Activated T-helper 2 cell treated with anti-CD3 and anti-CD28 coated beads, Interferon-gamma antibody, Interleukin-2, Interleukin-4, amounts not matched to agents 10 μg/mL and 5 μg/mL and 100 μg/mL, durations not matched to agents 14 hours and 24 hours and 36 hours (primary cell): ENCODE measurements around the gene KCTD16. TPM values are rescaled to one million over a fixed set of nuclear protein-coding genes. Genes with fewer than 3 reads are reported as not detected.

ENCODE experiments used
- DNase-seq: peaks from one replicate; pipeline ENCODE4 v3.0.0; 2021; ENCODE audit warnings: low spot score
- H3K27ac Mint-ChIP-seq: one replicate; pipeline ENCODE4 v1.8.0; 2021; ENCODE audit warnings: mixed read lengths
- H3K27me3 Mint-ChIP-seq: one replicate; pipeline ENCODE4 v1.8.0; 2021; ENCODE audit warnings: low read depth, mixed read lengths
- H3K36me3 Mint-ChIP-seq: one replicate; pipeline ENCODE4 v1.8.0; 2021; ENCODE audit warnings: low read depth, mixed read lengths
- H3K4me1 Mint-ChIP-seq: one replicate; pipeline ENCODE4 v1.8.0; 2021; ENCODE audit warnings: low read depth, mixed read lengths
- H3K4me3 Mint-ChIP-seq: one replicate; pipeline ENCODE4 v1.8.0; 2021; ENCODE audit warnings: low read depth, mild to moderate bottlenecking, moderate library complexity, mixed read lengths
- H3K9me3 Mint-ChIP-seq: one replicate; pipeline ENCODE4 v1.8.0; 2021; ENCODE audit warnings: mixed read lengths
- intact Hi-C: fragments of 100-400 bp; cut with micrococcal nuclease; formaldehyde crosslinking; loops from one replicate; pipeline ENCODE4 v1.15.1; 2023
- total RNA-seq: library from RNA; stranded (reverse); gene quantifications from 2 replicates; pipeline ENCODE4 v1.2.3, GENCODE V29; 2022

Gene KCTD16
- total RNA-seq, 1 donor from 2014 or later, result not detected

- intact Hi-C loops, result no loop called here
- no peaks in the 10 kb centered on the region for H3K36me3 Mint-ChIP-seq
- no peak overlapping the region for H3K4me3 Mint-ChIP-seq
- H3K27me3 Mint-ChIP-seq, result no peaks in the 10 kb centered on the region
- DNase-seq, result no peak
- H3K4me1 Mint-ChIP-seq, result no peaks in the 10 kb centered on the region
- H3K9me3 Mint-ChIP-seq, result peaks cover 21% of the 10 kb centered on the region
- no peak overlapping the region for H3K27ac Mint-ChIP-seq
Measured at GRCh38 chr5:144531188-144531587, 360.5 kb downstream of the KCTD16 start.

Other genes with a start within 250 kb of the KCTD16 start
- 34.0 and 34.2 TPM in 2 replicates for gene YIPF5, start 214 bp upstream of the KCTD16 start, total RNA-seq